ENCODE data around the gene TWF2. TPM values are rescaled to one million over a fixed set of nuclear protein-coding genes. Genes with fewer than 3 reads are reported as not detected.

The TWF2 gene
- total and polyA plus RNA-seq, 2 of the 4 experiments (the other 2 are of a cell fraction), result 111 to 145 TPM

DNA sequence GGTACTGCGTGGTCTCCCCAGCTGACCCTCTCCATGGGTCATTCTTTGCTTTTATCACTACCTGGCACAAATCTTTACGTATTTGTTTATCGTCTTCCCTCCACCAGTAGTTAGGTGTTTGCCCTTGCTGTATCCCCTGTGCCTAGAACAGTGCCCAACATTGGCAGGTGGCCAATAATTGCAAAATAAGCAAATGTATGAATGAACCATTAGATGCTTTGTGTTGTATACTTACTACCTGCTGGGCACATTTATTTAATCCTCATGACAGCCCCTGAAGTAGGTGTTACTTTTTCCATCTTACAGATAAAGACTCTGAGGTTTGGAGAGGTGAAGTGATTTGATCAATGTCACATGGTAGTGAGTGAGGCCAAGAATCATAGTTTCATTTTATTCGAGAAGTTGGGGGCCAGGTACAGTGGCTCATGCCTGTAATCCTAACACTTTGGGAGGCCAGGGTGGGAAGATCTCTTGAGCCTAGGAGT lies 2.0 kb upstream of the TWF2 start:
- ATAC-seq (ENCODE audit: low read depth) (no peak), DNase-seq (no peak)
- Histone ChIP-seq H3K79me1 (ENCODE audit: low read depth in 1 of 2, low read length in 2 of 2) (peaks cover 19 to 71% of the 10 kb centered on the region in 2 experiments), H4K20me1 (ENCODE audit: insufficient read depth, low read length) (peaks cover 15% of the 10 kb centered on the region), H2BK5ac (ENCODE audit: low read depth, low read length, poor library complexity, severe bottlenecking) (peak overlapping the region; percentile 38), H3K4me2 (ENCODE audit: low read depth, low read length) (no peak overlapping the region), H2AK5ac (ENCODE audit: low read depth, low read length) (peak overlapping the region; percentile 62; the same call in 1 of the 2 replicates), H3K36me3 (ENCODE audit: control insufficient read depth, insufficient read depth, low read length) (no peaks in the 10 kb centered on the region), H2BK15ac (ENCODE audit: low read depth, low read length) (peak overlapping the region; percentile 27; the same call in 1 of the 3 replicates), H3K56ac (ENCODE audit: extremely low read depth, insufficient read depth, low read length) (no peak overlapping the region), H3K18ac (ENCODE audit: low read depth, low read length) (no peak overlapping the region), H2BK20ac (ENCODE audit: low read depth, low read length) (peak overlapping the region; percentile 35), H3K4ac (ENCODE audit: low read depth, low read length) (peak overlapping the region; percentile 82), H4K91ac (ENCODE audit: insufficient read depth, low read depth, low read length) (peak overlapping the region; percentile 27), H2AFZ (replicated peaks; ENCODE audit: low read length, poor library complexity) (no peak overlapping the region), H3K27ac (ENCODE audit: insufficient read depth, low read length) (peak overlapping the region; percentile 73; the same call in 1 of the 2 replicates), H2AK9ac (replicated peaks; ENCODE audit: low read depth, low read length, poor library complexity) (peak overlapping the region; percentile 1), H4K5ac (ENCODE audit: low read depth, low read length) (peak overlapping the region; percentile 1; the same call in 1 of the 2 replicates), H3K9me1 (ENCODE audit: insufficient read depth, low read length) (peaks cover 33% of the 10 kb centered on the region), H3K23ac (ENCODE audit: low read depth, low read length) (no peak overlapping the region; the same call in 1 of the 2 replicates), H4K8ac (ENCODE audit: low read depth in 2 of 2, low read length in 2 of 2) (peak overlapping the region; percentile 47 to 71; a peak in 2 of 4 replicates), H3K9ac (ENCODE audit: low read depth, low read length) (no peak overlapping the region), H3K4me1 (ENCODE audit: control insufficient read depth, insufficient read depth, low read length) (peaks cover 34% of the 10 kb centered on the region), H3K14ac (replicated peaks; ENCODE audit: low read depth, low read length) (peak overlapping the region; percentile 5; the same call in 1 of the 2 replicates), H3K4me3 (ENCODE audit: insufficient read depth, low read depth, low read length) (no peak overlapping the region), H3K9me3 (ENCODE audit: control insufficient read depth, insufficient read depth, low read length) (0 out of 2 replicates have a peak, but pooled peaks cover 1% of the 10 kb centered on the region), H3K27me3 (ENCODE audit: control insufficient read depth, insufficient read depth, low read length) (no peaks in the 10 kb centered on the region), H2BK120ac (ENCODE audit: low read depth, low read length) (peak overlapping the region; percentile 73)
- POLR2A ChIA-PET (ENCODE audit: unreplicated experiment), result no interaction called here
- TF ChIP-seq, protein P1, sequence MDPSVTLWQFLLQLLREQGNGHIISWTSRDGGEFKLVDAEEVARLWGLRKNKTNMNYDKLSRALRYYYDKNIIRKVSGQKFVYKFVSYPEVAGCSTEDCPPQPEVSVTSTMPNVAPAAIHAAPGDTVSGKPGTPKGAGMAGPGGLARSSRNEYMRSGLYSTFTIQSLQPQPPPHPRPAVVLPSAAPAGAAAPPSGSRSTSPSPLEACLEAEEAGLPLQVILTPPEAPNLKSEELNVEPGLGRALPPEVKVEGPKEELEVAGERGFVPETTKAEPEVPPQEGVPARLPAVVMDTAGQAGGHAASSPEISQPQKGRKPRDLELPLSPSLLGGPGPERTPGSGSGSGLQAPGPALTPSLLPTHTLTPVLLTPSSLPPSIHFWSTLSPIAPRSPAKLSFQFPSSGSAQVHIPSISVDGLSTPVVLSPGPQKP (IDR thresholded peaks at IDR 0.05; ENCODE audit: borderline replicate concordance, low read depth, low read length), result no peak
- TF ChIP-seq SMC3 (IDR thresholded peaks at IDR 0.05; ENCODE audit: low read depth, low read length) (no peak), RCOR1 (IDR thresholded peaks at IDR 0.05; ENCODE audit: insufficient replicate concordance, low read length) (no peak), FOS (IDR thresholded peaks at IDR 0.05; ENCODE audit: low read depth, low read length) (no peak), RAD21 (IDR thresholded peaks at IDR 0.05; ENCODE audit: low read length) (no peak), MAFK (IDR thresholded peaks at IDR 0.05; ENCODE audit: low read depth, low read length) (no peak), NFE2L2 (IDR thresholded peaks at IDR 0.05; ENCODE audit: low read depth, low read length) (no peak), CHD1 (IDR thresholded peaks at IDR 0.05; ENCODE audit: low read depth, low read length) (no peak), RFX5 (IDR thresholded peaks at IDR 0.05; ENCODE audit: low read depth, low read length) (no peak)
- TF ChIP-seq, protein P2, sequence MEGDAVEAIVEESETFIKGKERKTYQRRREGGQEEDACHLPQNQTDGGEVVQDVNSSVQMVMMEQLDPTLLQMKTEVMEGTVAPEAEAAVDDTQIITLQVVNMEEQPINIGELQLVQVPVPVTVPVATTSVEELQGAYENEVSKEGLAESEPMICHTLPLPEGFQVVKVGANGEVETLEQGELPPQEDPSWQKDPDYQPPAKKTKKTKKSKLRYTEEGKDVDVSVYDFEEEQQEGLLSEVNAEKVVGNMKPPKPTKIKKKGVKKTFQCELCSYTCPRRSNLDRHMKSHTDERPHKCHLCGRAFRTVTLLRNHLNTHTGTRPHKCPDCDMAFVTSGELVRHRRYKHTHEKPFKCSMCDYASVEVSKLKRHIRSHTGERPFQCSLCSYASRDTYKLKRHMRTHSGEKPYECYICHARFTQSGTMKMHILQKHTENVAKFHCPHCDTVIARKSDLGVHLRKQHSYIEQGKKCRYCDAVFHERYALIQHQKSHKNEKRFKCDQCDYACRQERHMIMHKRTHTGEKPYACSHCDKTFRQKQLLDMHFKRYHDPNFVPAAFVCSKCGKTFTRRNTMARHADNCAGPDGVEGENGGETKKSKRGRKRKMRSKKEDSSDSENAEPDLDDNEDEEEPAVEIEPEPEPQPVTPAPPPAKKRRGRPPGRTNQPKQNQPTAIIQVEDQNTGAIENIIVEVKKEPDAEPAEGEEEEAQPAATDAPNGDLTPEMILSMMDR (conservative IDR thresholded peaks at IDR 0.05; ENCODE audit: low read depth, low read length), result no peak
- TF ChIP-seq, protein P3, sequence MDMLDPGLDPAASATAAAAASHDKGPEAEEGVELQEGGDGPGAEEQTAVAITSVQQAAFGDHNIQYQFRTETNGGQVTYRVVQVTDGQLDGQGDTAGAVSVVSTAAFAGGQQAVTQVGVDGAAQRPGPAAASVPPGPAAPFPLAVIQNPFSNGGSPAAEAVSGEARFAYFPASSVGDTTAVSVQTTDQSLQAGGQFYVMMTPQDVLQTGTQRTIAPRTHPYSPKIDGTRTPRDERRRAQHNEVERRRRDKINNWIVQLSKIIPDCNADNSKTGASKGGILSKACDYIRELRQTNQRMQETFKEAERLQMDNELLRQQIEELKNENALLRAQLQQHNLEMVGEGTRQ (IDR thresholded peaks at IDR 0.05; ENCODE audit: low read depth, low read length), result no peak
- dilution Hi-C loops (cut with HindIII; ENCODE audit: low sequenced_read_pairs, unreplicated experiment) (no loop called here), in situ Hi-C loops (cut with MboI; ENCODE audit: low sequenced_read_pairs) (no loop called here), intact Hi-C loops (cut with micrococcal nuclease) (no loop called here)
- no TSS peak for BruUV-seq (replicated peaks)
- no CpG with 5 or more reads among the region's 4 CpGs for WGBS, 2 experiments (ENCODE audit: extremely low coverage in 2 of 2, insufficient read length in 1 of 2)
- CTCF ChIA-PET, result interaction anchor here (0.5 kb wide), 1 partner anchor 43 kb away, joined by 3 read pairs; no protein-coding TSS in a partner anchor
